GM19395 (cell line): ENCODE results near the gene HTR2B.
"Not testable (repeated sequence)": the region's sequence is repeated elsewhere in the genome, so short reads cannot be mapped to it uniquely, and the experiment has no call there.

Source experiments
- ATAC-seq: cut with Tn5 transposase; IDR thresholded peaks from one replicate; pipeline ENCODE4 v1.9.1; 2021; ENCODE audit warnings: mild to moderate bottlenecking, moderate library complexity; ENCODE audit not compliant: unreplicated experiment

HTR2B gene

DNA sequence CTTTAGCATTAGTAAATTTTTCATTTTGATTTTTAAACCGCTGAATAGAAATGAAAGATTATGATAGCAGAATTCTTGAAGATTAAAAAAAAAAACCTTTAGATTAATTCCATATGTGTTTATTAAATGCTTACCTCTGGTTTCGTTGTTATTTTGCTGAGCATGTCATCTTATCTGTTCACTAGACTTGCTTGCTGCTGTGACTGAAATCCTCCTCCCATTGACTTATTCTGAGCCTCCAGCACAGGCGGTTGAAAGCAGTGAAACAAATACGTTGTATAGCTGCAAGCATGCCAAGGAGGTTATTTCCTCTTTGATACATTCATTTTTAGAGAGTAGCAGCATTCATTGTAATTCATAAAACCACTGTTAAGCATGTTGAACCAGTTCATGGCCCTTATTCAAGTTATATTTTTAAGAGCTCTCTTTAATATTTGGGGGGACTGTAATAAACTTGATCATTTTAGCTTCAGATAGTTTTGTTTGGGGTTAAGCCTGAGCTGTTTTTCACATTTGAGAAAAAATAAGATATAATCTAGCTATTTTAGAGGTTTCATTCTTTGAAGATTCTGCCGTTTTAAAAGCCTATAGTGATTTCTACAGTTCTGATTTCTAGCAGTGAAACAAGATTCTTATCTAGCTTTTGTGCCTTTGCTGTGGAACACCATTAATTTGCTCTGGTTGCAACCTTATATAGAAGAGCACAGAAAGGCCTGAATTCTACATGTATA, at the start of gene HTR2B:
Gene HTR2B, minus strand, starts transcription at position 205 of the 731 bp plus-strand sequence. CDS start 1,278 bp downstream, outside the sequence.
- no peak for ATAC-seq

DNA sequence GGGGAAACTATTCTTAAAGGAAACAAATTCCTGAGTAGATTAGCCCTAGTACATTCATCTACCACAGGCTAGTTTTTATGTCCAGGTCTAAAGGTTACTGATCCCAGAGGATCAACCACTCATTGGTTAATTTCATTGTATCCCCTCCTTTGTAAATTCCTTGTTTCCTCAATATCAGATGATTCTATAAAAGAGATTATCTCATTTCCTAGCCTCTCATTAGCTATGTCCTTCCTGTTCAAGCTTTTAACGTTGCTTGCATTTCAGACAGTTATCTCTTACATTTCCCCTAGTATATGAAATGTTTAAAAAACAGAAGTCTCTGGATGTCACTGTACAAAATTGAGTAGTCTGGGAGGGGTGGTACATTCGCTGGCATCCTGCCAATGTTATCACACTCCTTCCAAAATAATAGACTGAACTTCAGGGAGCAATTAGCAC, 49.4 kb upstream of the HTR2B start:
- ATAC-seq = no peak

DNA sequence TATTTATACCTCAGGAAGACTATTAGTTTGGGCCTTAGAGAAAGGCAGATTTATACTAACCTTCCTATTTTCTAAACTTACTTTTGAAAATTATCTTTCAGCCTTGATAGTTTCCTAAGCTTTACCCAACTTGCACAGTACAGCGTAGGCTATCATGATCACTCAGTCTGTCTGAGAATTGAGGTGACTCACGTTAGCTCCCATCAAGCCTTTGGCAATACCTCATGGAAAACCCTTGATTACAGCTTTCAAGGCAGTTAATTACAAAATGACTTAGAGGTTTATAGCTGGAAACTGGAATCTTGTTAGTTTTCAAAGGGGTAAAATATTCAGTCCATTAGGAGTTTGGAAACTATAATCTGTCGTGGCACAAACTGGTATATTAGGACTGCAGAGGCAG, 47.2 kb upstream of the HTR2B start:
- ATAC-seq = no peak

DNA sequence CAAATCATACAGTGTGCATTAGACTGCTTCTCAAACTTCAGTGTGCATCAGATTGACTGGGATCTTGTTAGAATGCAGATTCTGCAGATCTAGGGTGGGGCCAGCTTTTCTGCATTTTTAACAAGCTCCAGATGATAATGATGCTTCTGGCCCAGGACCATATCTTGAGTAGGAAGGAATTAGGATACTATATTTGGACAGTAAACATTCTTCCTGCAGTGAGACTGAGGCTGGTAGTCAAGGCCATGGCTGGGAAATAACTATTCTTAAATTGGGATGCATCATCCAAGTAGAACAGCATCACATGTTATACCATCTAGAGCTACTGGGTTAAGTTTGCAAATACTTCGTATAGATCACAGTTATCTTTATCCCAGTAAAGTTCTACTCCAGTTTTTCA, 45.2 kb upstream of the HTR2B start:
- no peak for ATAC-seq

DNA sequence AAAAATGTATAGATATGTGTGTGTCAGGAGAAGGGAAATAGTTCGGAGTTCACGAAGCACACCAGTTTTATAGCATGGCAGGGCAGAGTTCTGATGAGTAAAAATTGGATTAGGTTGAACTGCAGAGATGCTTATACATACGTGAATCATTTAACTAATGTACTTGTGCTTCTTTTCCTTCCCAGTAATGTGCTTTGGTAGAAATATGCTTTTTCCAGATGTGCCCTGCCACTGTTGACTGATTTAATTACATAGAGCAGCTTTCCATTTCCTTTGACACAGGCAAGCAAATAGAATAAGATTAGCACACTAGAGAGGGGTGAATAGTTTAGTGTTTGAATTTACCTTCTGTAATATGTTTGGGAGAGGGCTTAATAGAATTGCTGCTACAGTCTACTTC, 44.6 kb upstream of the HTR2B start:
- ATAC-seq = no peak

DNA sequence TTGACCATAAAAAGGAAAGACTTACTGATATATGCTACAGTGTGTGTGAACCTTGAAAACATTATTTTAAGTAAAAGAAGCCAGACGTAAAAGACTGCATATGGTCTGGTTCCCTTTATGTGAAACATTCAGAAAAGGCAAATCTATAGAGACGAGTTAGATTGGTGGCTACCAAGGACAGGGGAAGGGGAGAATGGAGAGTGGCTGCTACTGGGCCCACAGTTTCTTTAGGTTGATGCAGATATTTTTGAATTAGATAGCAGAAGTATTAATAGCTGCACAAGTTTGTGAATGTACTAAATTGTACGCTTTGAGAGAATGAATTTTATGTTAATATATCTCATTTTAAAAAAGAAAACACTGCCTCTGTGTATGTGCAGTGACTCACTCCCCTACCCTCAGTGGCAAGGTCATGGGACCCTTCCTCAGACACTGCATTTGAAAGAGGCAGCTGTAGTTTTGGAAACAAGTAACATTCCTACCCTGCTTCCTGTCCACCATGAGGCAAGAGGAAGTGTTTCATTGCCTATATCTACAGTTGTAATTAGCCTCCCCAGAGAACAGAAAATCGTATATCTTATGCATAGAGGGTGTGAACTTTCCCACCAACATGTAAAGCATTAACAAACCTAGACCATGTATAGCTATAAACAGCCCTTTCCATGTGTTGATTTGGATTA, 43.8 kb upstream of the HTR2B start:
- ATAC-seq = no peak

DNA sequence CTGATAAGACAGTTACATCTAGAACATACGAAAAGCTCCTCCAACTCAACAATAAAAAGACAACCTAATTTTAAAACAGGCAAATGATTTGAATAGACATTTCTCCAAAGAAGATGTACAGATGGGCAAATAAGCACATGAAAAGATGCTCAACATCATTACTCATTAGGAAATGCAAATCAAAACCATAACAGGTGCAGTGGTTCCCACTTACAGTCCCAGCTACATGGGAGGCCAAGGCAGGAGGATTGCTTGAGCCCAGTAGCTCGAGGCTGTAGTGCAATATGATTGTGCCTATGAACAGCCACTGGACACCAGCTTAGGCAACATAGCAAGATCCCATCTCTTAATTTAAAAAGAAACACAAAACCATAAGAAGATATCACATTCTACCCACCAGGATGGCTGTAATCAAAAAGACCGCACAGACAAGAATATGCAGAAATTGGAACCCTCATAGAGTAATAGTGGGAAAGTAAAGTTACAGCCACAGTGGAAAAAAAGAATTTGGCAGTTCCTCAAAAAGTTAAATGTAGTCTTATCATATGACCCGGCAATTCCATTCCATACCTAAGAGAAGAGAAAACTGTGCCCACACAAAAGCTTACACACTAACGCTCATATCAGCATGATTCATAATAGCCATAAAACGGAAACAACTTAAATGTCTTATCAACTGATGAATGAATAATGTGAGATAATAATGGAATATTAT, 43.1 kb upstream of the HTR2B start:
- no peak for ATAC-seq

DNA sequence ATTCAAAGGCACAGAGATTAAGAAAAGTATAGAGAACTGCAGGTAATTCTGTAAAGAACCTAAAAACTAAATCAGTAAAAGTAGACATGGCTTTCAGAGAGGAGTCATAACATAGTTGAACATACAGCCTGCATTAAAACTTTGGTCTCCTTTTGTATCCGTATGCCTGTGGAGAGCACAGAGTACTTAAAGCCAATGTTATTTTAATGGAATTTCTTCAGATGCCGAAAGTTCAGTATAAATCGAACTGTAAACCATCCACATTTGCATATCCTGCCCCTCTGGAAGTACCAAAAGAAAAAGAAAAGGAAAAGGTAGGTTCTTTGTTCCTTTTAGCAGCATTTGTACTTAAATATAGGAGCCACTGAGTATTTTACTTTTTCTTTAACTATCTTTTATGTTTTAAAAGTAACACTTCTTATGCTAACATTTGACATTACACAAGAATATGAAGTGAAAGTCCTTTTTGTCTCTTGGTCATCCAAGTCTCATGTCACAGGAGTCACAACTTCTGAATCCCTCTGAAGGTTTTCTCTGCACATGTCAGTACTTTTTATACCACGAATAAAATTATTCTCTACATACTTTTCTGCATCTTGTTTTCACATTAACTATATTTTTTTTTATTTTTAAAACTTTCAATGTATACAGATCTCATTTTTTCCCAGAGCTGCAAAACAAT, 38.7 kb upstream of the HTR2B start:
- ATAC-seq = no peak

DNA sequence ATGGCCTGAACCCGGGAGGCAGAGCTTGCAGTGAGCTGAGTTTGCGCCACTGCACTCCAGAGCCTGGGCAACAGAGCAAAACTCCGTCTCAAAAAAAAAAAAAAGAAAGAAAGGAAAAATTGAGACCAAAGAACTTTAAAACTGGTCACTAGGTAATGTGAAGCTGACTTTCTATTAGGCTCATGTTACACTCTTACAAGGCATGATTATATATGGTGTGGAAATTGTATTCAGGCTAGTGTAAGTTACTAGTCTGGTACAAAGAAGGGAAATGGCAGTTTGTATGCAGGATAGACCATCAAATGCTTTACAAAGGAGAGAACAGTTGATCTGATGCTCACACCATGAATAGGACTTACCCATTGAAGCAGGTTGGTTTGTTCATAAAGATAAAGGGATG, 38.2 kb upstream of the HTR2B start:
- ATAC-seq = no peak

DNA sequence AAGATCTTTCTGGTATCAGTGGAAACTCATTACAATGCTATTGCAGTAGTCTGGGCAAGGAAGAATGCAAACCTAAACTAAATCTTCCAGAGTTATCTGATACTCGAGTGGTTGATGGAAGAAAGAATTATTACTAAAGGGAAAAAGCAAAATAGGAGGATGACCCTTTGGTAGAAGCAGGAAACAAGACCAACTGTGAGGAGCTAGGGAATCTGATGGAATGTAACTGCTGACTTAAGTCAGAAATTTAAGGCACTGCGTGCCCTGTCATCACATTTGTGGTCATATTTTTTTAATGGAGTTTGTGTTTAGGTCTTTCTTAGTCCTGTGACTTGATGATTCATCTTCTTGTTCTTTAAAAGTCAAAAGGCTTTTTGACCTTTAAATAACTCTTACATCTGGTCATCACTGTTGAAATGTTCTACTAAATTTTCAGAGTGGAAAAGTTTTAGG, 37.1 kb upstream of the HTR2B start:
- ATAC-seq = no peak

DNA sequence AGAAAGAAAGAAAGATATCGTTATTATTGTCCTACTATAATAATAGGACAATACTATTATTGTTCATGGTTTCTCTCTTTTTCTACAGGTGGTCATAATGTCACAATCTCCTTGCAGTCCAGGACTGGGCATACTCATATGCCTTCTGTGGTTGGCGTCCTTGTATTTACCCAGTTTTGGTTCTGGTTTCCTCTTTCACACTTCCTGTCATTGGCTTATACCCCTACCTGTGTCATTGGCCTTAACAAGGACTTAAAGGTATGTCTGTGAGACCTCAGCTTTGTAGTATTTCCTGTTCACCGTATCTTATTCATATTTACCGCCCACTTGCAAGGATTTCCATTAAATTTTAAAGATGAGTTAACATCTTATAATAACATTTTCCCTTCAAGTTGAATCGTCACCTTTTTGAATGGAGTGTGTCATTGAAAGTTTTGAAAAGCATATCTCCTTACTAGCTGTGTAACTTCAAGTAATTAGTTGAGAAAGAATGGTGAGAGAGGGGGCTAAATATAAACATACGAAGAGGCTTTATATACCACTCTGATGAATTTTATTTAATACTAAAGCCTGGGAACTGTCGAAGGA, 36.5 kb upstream of the HTR2B start:
- ATAC-seq = no peak

DNA sequence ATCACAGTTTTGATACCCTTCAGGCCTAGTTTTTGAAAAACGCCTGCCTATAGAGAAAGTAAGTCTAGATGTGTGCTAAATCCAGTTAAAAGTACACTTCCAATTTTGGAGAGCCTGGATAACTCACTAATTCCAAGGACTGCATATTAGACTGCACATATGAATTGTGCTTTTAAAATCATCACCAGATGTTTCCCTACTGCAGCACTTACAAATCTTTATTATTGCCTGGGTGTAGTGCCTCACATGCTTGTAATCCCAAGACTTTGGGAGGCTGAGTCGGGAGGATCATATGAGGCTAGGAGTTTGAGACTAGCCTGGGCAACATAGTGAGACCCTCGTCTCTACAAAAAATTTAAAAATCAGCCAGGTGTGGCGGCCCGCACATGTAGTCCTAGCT, 35.9 kb upstream of the HTR2B start:
- ATAC-seq = no peak

DNA sequence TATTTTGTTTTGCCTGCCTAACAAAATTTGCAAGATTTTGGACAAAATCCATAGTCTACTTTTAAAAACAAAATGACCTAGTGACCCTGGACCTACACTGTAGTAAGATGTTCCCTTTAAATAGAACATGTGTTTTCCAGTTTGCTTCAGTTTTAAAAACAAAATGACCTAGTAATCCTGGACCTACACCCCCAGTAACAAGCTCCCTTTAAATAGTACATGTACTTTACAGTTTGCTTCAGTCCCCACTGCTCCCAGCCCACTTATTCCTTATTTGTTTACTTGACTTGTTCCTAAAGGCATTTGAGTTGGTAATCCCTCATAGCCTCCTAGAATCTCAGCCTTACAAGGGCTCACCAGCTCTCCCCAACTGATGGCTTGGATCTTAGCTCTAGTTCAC, 34.5 kb upstream of the HTR2B start:
- no peak for ATAC-seq

DNA sequence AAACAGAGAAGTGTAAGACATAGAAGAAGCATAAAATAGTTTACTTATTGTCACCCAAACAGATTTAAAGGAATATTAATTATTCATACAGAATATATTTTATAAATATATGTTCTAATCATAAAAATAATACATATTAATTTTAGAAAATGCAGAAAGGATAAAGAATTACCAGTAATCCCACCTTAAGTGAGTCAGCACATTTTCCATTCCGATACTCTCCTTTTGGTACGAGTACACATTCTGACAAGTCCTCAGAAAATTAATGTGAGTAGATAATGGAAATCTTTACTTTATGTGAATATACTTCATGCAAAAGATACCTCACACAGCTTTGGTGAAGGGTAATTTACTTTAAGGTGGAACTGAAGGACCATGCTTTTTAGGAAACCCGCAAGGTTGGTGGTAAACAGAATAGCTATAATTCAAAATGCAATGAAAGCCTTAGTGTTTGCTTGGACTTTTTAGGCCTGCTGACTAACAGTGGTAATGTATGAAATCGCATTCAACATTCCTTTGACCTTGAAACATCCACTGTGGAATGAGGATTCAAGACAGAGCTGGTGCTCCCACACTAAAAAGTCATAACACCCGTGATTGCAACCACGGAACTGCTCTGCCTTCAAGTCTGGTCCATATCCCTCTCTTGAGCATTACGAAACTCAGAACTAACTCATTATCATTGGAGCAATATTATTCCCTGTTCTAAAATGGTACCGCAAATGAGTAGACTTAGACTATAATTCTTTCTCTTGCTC, 28.1 kb upstream of the HTR2B start:
- no peak for ATAC-seq

DNA sequence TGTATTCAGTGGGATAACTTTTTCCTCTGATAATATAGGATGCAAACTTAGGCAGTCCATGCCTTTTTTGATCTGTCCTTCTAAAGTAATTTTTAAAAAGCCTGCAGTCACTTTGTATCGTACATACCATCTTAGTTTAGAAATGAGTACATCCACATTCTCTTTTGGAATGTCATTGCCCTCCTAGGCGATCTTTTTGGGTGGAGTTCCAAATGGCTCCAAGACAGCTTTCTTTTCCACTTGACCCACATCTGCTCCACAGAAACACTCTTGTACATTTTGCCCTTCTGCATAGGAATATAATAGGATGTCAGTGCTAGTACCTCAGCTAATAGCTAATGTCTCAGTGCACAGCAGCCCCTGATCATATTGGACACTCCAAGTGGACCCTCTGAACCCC, 21.8 kb upstream of the HTR2B start:
- ATAC-seq = no peak

DNA sequence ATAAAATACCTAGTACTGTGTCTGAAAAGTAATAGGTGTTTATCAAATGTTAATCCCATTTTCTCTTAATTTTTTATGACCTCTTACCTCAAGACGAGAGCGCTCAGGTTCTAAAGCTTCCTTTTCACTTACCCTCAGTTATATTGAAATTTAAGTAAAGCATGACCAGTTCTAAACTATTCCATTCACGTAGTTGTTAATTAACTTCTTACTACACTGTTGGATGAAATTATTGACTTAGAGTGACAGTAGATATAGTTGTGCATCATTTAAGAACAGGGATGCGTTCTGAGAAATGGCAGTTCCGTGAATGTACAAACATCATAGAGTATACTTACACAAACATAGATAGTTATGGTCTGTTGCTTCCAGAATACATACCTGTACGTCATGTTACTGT, 20.1 kb upstream of the HTR2B start:
- no peak for ATAC-seq

DNA sequence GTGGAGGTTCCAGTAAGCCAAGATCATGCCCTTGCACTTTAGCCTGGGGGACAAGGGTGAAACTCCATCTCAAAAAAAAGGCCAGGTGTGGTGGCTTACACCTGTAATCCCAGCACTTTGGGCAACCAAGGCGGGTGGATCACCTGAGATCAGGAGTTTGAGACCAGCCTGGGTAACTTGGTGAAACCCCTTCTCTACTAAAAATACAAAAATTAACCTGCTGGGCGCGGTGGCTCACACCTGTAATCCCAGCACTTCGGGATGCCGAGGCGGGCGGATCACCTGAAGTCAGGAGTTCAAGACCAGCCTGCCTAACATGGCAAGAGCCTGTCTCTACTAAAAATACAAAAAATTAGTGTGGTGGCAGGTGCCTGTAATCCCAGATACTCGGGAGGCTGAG, 16.0 kb upstream of the HTR2B start:
- not testable (repeated sequence) for ATAC-seq

DNA sequence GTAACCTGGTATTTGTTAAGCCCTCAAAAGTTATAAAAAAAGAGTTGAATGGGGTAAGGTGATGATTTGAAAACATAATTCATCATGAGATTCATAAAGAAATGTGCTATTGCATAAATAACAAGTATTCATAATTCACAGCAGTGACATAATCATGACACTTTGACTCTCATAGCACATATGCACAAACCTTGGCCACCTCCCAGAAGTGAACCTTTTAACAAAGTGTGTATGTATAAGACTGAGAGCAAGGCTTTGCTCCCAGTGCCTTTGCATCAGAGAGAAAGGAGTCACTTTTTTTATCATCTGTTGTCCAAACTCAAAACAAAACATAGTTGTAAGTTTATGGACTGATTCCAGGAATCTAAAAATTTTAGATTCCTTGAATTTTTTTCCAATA, 15.0 kb upstream of the HTR2B start:
- ATAC-seq = no peak

DNA sequence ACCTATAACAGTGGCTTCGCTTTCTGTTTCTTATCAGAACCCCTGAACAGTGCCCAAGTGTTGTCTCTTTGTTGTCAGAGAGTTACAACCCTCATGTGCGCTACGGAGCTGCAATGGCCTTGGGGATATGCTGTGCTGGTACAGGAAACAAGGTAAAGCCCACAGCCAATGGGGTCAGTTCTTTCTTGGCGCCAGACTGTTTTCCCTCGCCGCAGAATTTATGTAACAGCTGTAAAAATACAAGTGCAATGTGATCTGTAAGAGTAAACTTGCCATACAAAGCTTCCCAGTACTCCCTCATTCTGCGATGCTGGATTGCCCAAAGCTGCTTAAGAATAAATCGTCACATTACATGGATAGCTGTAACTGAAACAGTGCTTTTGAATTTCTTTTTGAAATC, 13.9 kb upstream of the HTR2B start:
- ATAC-seq = no peak
